HEK293 (cell line): Measurements from ENCODE around the gene ZSWIM3.
A peak's percentile ranks its signal among the peaks of the same experiment; 100 is the strongest.

Experiments used
- FEZF1 ChIP-seq: fragments of 450-650 bp; formaldehyde crosslinking; IDR thresholded peaks from 2 replicates; pipeline ENCODE4 v1.5.1; 2016; ENCODE audit warnings: missing biosample characterization, missing genetic modification characterization
- MYNN ChIP-seq: fragments of 450-650 bp; formaldehyde crosslinking; IDR thresholded peaks from 2 replicates; pipeline ENCODE4 v1.5.1; 2016; ENCODE audit warnings: missing biosample characterization, missing genetic modification characterization, borderline replicate concordance
- WT1 ChIP-seq: fragments of 450-650 bp; formaldehyde crosslinking; IDR thresholded peaks from 2 replicates; pipeline ENCODE4 v1.5.1; 2016; ENCODE audit warnings: missing biosample characterization, missing genetic modification characterization
- YY1 ChIP-seq: fragments of 450-650 bp; formaldehyde crosslinking; IDR thresholded peaks from 2 replicates; pipeline ENCODE4 v1.5.1; 2018; ENCODE audit warnings: missing biosample characterization, missing genetic modification characterization
- ZFHX2 ChIP-seq: fragments of 450-650 bp; formaldehyde crosslinking; conservative IDR thresholded peaks from 2 replicates; pipeline ENCODE4 v1.5.1; 2016; ENCODE audit warnings: missing biosample characterization, missing genetic modification characterization
- ZNF133 ChIP-seq: fragments of 450-650 bp; formaldehyde crosslinking; IDR thresholded peaks from 2 replicates; pipeline ENCODE4 v1.5.1; 2016; ENCODE audit warnings: missing biosample characterization, missing genetic modification characterization
- ZNF140 ChIP-seq: fragments of 450-650 bp; formaldehyde crosslinking; IDR thresholded peaks from 2 replicates; pipeline ENCODE4 v1.5.1; 2016; ENCODE audit warnings: missing biosample characterization, missing genetic modification characterization
- ZNF214 ChIP-seq: fragments of 450-650 bp; formaldehyde crosslinking; IDR thresholded peaks from 2 replicates; pipeline ENCODE4 v1.5.1; 2017; ENCODE audit warnings: missing biosample characterization, mild to moderate bottlenecking, missing genetic modification characterization, borderline replicate concordance
- ZNF341 ChIP-seq: fragments of 450-650 bp; formaldehyde crosslinking; IDR thresholded peaks from 2 replicates; pipeline ENCODE4; 2016; ENCODE audit warnings: low read depth, missing biosample characterization, missing genetic modification characterization
- ZNF426 ChIP-seq: fragments of 450-650 bp; formaldehyde crosslinking; IDR thresholded peaks from 2 replicates; pipeline ENCODE4 v1.5.1; 2017; ENCODE audit warnings: missing biosample characterization, missing genetic modification characterization, mild to moderate bottlenecking, inconsistent platforms, moderate library complexity
- ZNF433 ChIP-seq: fragments of 450-650 bp; formaldehyde crosslinking; IDR thresholded peaks from 2 replicates; pipeline ENCODE4 v1.5.1; 2016; ENCODE audit warnings: missing biosample characterization, missing genetic modification characterization, low read depth
- ZNF510 ChIP-seq: fragments of 450-650 bp; formaldehyde crosslinking; IDR thresholded peaks from 2 replicates; pipeline ENCODE4 v1.5.1; 2018; ENCODE audit warnings: mild to moderate bottlenecking, missing genetic modification characterization, missing biosample characterization; ENCODE audit not compliant: insufficient replicate concordance
- ZNF548 ChIP-seq: fragments of 450-650 bp; formaldehyde crosslinking; IDR thresholded peaks from 2 replicates; pipeline ENCODE4 v1.5.1; 2016; ENCODE audit warnings: missing biosample characterization, missing genetic modification characterization
- ZNF561 ChIP-seq: fragments of 450-650 bp; IDR thresholded peaks from 2 replicates; pipeline ENCODE4 v1.5.1; 2018; ENCODE audit warnings: missing biosample characterization, missing genetic modification characterization, borderline replicate concordance
- ZNF610 ChIP-seq: fragments of 450-650 bp; formaldehyde crosslinking; IDR thresholded peaks from 2 replicates; pipeline ENCODE4 v1.5.1; 2016; ENCODE audit warnings: missing biosample characterization, missing genetic modification characterization, borderline replicate concordance
- ZNF664 ChIP-seq: fragments of 450-650 bp; formaldehyde crosslinking; IDR thresholded peaks from 2 replicates; pipeline ENCODE4 v1.5.1; 2016; ENCODE audit warnings: missing biosample characterization, missing genetic modification characterization
- ZNF76 ChIP-seq: fragments of 450-650 bp; formaldehyde crosslinking; IDR thresholded peaks from 2 replicates; pipeline ENCODE4; 2016; ENCODE audit warnings: low read depth, missing biosample characterization, missing genetic modification characterization, borderline replicate concordance
- ZNF768 ChIP-seq: fragments of 450-650 bp; formaldehyde crosslinking; IDR thresholded peaks from 2 replicates; pipeline ENCODE4 v1.5.1; 2018; ENCODE audit warnings: missing biosample characterization, mild to moderate bottlenecking, missing genetic modification characterization
- TF ChIP-seq, protein P1 (sequence below): fragments of 450-650 bp; formaldehyde crosslinking; IDR thresholded peaks from 2 replicates; pipeline ENCODE4 v1.5.0; 2017; ENCODE audit warnings: missing biosample characterization, missing genetic modification characterization, borderline replicate concordance
- TF ChIP-seq, protein P2 (sequence below): fragments of 450-650 bp; formaldehyde crosslinking; IDR thresholded peaks from 2 replicates; pipeline ENCODE4 v1.5.1; 2017; ENCODE audit warnings: missing biosample characterization, mild to moderate bottlenecking, missing genetic modification characterization, moderate library complexity
- TF ChIP-seq, protein P3 (sequence below): fragments of 450-650 bp; formaldehyde crosslinking; IDR thresholded peaks from 2 replicates; pipeline ENCODE4 v1.5.1; 2016; ENCODE audit warnings: missing biosample characterization, missing genetic modification characterization
- TF ChIP-seq, protein P4 (sequence below): fragments of 450-650 bp; formaldehyde crosslinking; IDR thresholded peaks from 2 replicates; pipeline ENCODE4 v1.5.1; 2016; ENCODE audit warnings: missing biosample characterization, missing genetic modification characterization
- TF ChIP-seq, protein P5 (sequence below): fragments of 450-650 bp; formaldehyde crosslinking; IDR thresholded peaks from 2 replicates; pipeline ENCODE4 v1.5.1; 2017; ENCODE audit warnings: missing biosample characterization, missing genetic modification characterization

The ZSWIM3 gene

DNA sequence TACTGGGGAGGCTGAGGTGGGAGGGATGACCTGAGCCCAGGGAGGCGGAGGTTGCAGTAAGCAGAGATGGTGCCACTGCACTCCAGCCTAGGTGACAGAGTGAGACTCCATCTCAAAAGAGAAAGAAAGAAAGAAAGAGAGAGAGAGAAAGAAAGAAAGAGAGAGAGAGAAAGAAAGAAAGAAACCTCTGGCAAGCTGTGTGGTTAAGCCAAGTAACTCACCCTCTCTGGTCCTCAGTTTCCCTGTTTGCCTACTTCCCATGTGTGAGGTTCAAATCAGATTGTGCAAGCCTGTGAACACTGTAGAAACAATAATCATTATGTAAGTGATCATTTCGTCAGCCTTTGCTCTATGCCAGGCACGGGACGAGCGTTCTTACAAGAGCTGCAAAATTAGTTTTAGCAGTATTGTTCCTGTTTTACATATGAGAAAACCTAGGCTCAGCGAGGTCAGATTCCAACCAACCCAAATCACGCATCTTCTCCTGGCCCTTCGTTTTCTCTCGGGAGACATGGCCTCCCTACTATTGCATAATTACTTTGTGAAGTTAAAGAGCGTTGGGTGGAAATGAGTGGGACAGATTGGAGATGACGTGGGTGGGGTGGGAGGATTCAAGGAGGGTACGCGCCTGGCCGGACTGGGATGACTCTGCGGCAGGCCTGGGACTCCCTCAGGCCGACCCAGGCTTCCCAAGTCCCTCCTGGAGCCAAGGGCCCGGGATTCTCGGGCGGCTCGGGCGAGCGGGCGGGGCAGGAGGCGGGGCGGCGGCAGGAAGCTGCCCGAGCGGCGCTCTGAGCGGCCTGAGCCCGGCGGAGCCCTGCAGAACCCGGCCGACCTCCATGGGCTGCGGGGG, 24.2 kb upstream of the ZSWIM3 start, which contains the start of gene SNX21 (continued):
- TF ChIP-seq ZNF610 (tag by site-specific recombination) (peak; percentile 43; the same call in 1 of the 2 replicates), ZNF561 (tag by site-specific recombination) (no peak), ZNF140 (tag by site-specific recombination) (no peak), ZNF76 (tag by site-specific recombination) (peak; percentile 47; the same call in 1 of the 2 replicates), MYNN (tag by site-specific recombination) (no peak), ZNF214 (tag by site-specific recombination) (no peak), ZNF133 (tag by site-specific recombination) (no peak), ZNF426 (tag by site-specific recombination) (no peak), ZNF341 (no peak), WT1 (peak; percentile 65), ZNF548 (no peak), YY1 (tag by site-specific recombination) (no peak), ZNF664 (no peak), FEZF1 (tag by site-specific recombination) (no peak), ZNF510 (no peak), ZFHX2 (tag by site-specific recombination) (peak; percentile 97), ZNF433 (no peak), ZNF768 (tag by site-specific recombination) (no peak; the same call in 1 of the 2 replicates)
- TF ChIP-seq, protein P1, sequence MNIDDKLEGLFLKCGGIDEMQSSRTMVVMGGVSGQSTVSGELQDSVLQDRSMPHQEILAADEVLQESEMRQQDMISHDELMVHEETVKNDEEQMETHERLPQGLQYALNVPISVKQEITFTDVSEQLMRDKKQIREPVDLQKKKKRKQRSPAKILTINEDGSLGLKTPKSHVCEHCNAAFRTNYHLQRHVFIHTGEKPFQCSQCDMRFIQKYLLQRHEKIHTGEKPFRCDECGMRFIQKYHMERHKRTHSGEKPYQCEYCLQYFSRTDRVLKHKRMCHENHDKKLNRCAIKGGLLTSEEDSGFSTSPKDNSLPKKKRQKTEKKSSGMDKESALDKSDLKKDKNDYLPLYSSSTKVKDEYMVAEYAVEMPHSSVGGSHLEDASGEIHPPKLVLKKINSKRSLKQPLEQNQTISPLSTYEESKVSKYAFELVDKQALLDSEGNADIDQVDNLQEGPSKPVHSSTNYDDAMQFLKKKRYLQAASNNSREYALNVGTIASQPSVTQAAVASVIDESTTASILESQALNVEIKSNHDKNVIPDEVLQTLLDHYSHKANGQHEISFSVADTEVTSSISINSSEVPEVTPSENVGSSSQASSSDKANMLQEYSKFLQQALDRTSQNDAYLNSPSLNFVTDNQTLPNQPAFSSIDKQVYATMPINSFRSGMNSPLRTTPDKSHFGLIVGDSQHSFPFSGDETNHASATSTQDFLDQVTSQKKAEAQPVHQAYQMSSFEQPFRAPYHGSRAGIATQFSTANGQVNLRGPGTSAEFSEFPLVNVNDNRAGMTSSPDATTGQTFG (tag by site-specific recombination): no peak
- TF ChIP-seq, protein P2, sequence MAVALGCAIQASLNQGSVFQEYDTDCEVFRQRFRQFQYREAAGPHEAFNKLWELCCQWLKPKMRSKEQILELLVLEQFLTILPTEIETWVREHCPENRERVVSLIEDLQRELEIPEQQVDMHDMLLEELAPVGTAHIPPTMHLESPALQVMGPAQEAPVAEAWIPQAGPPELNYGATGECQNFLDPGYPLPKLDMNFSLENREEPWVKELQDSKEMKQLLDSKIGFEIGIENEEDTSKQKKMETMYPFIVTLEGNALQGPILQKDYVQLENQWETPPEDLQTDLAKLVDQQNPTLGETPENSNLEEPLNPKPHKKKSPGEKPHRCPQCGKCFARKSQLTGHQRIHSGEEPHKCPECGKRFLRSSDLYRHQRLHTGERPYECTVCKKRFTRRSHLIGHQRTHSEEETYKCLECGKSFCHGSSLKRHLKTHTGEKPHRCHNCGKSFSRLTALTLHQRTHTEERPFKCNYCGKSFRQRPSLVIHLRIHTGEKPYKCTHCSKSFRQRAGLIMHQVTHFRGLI (tag by site-specific recombination): peak; percentile 13; the same call in 1 of the 2 replicates
- TF ChIP-seq, protein P3, sequence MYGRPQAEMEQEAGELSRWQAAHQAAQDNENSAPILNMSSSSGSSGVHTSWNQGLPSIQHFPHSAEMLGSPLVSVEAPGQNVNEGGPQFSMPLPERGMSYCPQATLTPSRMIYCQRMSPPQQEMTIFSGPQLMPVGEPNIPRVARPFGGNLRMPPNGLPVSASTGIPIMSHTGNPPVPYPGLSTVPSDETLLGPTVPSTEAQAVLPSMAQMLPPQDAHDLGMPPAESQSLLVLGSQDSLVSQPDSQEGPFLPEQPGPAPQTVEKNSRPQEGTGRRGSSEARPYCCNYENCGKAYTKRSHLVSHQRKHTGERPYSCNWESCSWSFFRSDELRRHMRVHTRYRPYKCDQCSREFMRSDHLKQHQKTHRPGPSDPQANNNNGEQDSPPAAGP (tag by site-specific recombination): peak; percentile 55; the same call in 1 of the 2 replicates
- TF ChIP-seq, protein P4, sequence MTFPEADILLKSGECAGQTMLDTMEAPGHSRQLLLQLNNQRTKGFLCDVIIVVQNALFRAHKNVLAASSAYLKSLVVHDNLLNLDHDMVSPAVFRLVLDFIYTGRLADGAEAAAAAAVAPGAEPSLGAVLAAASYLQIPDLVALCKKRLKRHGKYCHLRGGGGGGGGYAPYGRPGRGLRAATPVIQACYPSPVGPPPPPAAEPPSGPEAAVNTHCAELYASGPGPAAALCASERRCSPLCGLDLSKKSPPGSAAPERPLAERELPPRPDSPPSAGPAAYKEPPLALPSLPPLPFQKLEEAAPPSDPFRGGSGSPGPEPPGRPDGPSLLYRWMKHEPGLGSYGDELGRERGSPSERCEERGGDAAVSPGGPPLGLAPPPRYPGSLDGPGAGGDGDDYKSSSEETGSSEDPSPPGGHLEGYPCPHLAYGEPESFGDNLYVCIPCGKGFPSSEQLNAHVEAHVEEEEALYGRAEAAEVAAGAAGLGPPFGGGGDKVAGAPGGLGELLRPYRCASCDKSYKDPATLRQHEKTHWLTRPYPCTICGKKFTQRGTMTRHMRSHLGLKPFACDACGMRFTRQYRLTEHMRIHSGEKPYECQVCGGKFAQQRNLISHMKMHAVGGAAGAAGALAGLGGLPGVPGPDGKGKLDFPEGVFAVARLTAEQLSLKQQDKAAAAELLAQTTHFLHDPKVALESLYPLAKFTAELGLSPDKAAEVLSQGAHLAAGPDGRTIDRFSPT (tag by site-specific recombination): no peak
- TF ChIP-seq, protein P5, sequence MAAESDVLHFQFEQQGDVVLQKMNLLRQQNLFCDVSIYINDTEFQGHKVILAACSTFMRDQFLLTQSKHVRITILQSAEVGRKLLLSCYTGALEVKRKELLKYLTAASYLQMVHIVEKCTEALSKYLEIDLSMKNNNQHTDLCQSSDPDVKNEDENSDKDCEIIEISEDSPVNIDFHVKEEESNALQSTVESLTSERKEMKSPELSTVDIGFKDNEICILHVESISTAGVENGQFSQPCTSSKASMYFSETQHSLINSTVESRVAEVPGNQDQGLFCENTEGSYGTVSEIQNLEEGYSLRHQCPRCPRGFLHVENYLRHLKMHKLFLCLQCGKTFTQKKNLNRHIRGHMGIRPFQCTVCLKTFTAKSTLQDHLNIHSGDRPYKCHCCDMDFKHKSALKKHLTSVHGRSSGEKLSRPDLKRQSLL (tag by site-specific recombination): no peak
